Astrocyte (in vitro differentiated cells and primary cell): ENCODE measurements around the gene PLXDC2.

Experiments
- EZH2 ChIP-seq: IDR thresholded peaks from 2 replicates; pipeline ENCODE4 v1.6.1; 2012; ENCODE audit warnings: mild to moderate bottlenecking, low read length, inconsistent platforms; ENCODE audit not compliant: insufficient read depth
- TF ChIP-seq, protein P1 (sequence below): IDR thresholded peaks from 2 replicates; pipeline ENCODE4 v1.5.1; 2011; ENCODE audit warnings: low read depth, mild to moderate bottlenecking, inconsistent platforms, low read length, moderate library complexity; ENCODE audit not compliant: insufficient read depth

- TF ChIP-seq, protein P1, sequence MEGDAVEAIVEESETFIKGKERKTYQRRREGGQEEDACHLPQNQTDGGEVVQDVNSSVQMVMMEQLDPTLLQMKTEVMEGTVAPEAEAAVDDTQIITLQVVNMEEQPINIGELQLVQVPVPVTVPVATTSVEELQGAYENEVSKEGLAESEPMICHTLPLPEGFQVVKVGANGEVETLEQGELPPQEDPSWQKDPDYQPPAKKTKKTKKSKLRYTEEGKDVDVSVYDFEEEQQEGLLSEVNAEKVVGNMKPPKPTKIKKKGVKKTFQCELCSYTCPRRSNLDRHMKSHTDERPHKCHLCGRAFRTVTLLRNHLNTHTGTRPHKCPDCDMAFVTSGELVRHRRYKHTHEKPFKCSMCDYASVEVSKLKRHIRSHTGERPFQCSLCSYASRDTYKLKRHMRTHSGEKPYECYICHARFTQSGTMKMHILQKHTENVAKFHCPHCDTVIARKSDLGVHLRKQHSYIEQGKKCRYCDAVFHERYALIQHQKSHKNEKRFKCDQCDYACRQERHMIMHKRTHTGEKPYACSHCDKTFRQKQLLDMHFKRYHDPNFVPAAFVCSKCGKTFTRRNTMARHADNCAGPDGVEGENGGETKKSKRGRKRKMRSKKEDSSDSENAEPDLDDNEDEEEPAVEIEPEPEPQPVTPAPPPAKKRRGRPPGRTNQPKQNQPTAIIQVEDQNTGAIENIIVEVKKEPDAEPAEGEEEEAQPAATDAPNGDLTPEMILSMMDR = no peak
- no peak for TF ChIP-seq EZH2
Measured at GRCh38 chr10:20256969-20257368, 440.7 kb downstream of the PLXDC2 start.
